ENCODE results near the gene NID2. TPM values are rescaled to one million over a fixed set of nuclear protein-coding genes. Genes with fewer than 3 reads are reported as not detected.

NID2 gene
- total and polyA plus RNA-seq, 10 of the 15 experiments (the other 5 are each of a cell fraction or from before 2014, with no cell fraction given): 0.04 to 0.49 (median 0.23) TPM; not detected in 3

DNA sequence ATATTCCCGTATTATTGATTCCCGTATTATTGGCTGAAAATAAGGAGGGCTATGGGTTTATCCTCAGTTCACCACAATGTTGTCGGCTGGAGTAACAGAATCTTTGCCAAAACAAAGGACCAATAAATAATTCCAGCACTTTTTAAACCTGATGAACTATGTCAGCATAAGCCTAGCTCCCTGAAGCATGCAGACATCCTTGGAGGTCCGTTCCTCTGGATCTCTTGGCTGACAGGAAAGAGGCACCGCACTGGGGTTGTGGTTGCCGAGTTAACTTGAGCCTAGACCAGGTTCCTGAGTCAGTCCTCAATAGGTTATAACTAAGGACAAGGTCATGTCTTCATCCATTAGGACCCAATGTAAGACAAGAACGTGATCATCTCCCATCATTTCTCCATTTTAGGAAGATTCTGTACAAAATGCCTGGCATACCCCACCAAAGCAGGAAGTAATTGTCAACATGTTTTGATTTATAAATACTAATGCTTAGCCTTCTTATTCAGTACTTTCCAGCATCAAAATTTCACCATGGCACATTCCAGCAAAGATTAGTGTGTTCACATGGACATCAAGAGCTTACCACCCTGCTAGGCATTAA, 36.6 kb downstream of the NID2 start:
- no peak for FAIRE-seq

DNA sequence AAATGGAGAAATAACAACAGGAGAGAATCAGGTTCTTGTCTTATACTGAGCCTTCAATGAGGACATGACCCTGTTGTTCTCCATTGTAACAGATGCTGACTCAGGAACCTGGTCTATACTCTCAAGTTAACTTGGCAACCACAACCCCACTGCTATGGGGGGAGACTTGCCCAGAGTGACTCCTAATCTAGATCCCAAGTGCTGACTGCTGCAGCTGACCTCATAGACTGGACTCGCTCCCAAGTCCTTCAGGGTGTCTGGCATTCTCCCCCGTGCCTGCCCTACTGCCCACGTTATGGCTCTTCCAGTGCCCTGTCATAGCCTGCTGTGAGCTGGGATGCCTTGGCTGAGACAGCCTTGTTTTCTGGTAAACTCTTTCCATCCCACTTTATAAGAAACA, 37.1 kb downstream of the NID2 start:
- H3K4me2 ChIP-seq (ENCODE audit: control insufficient read depth, insufficient read depth): no peak overlapping the region
- no peak overlapping the region for H3K9ac ChIP-seq (ENCODE audit: control insufficient read depth, insufficient read depth, low read length)
- POLR2A ChIA-PET: no interaction called here
- no peaks in the 10 kb centered on the region for H3K27me3 ChIP-seq (replicated peaks in 1 of 2; ENCODE audit: control insufficient read depth in 2 of 2, insufficient read depth in 2 of 2, low read length in 1 of 2)
- intact Hi-C loops (cut with micrococcal nuclease; ENCODE audit: unreplicated experiment) (no loop called here), in situ Hi-C loops (cut with MboI) (no loop called here)
- no peaks in the 10 kb centered on the region for H3K36me3 ChIP-seq (ENCODE audit: control insufficient read depth in 2 of 2, insufficient read depth in 2 of 2, low read length in 1 of 2)
- CTCF ChIA-PET: interaction anchor here (0.7 to 1.9 kb wide), 3 partner anchors 14 to 99 kb away, joined by 3 to 4 read pairs (median 4); no protein-coding TSS in a partner anchor
- H4K20me1 ChIP-seq (ENCODE audit: control insufficient read depth, insufficient read depth): no peaks in the 10 kb centered on the region
- no peaks in the 10 kb centered on the region; the same call in 2 of the 3 replicates for H3K9me3 ChIP-seq (replicated peaks; ENCODE audit: control insufficient read depth, insufficient read depth, low read length)
- ATAC-seq (no peak), FAIRE-seq (no peak), DNase-seq (ENCODE audit: low read depth, low spot score) (no peak)
- no peaks in the 10 kb centered on the region for H3K79me2 ChIP-seq (ENCODE audit: control insufficient read depth, insufficient read depth, low read length)
- no peak overlapping the region for H3K27ac ChIP-seq (ENCODE audit: control insufficient read depth, insufficient read depth)
- no peak for TF ChIP-seq NFXL1 (IDR thresholded peaks at IDR 0.05; ENCODE audit: borderline replicate concordance)
- no peak for TF ChIP-seq RUNX3 (IDR thresholded peaks at IDR 0.05; ENCODE audit: low read length)
- TF ChIP-seq NRF1 (conservative IDR thresholded peaks at IDR 0.05; ENCODE audit: low read depth, low read length): no peak
- TF ChIP-seq WRNIP1 (IDR thresholded peaks at IDR 0.05; ENCODE audit: borderline replicate concordance, low read depth, low read length): no peak
- no peak for TF ChIP-seq CBX5 (IDR thresholded peaks at IDR 0.05; ENCODE audit: low read depth)
- TF ChIP-seq BMI1 (IDR thresholded peaks at IDR 0.05; ENCODE audit: borderline replicate concordance): no peak
- no peak for TF ChIP-seq CHD1 (IDR thresholded peaks at IDR 0.05; ENCODE audit: low read depth, low read length)
- TF ChIP-seq ZBTB4 (CRISPR knock-in tag; IDR thresholded peaks at IDR 0.05): no peak
- no peak for TF ChIP-seq ZNF217 (IDR thresholded peaks at IDR 0.05)
- TF ChIP-seq CEBPB (IDR thresholded peaks at IDR 0.05; ENCODE audit: borderline replicate concordance in 1 of 2, low read depth in 2 of 2, low read length in 2 of 2): no peak
- no TSS peak for BruUV-seq (replicated peaks)
- no peaks in the 10 kb centered on the region for H3K4me1 ChIP-seq (ENCODE audit: control insufficient read depth, insufficient read depth, low read length)
- no peak overlapping the region for H3K4me3 ChIP-seq
- SMC1A ChIA-PET (ENCODE audit: uncharacterized antibody, unreplicated experiment): no interaction called here
- H2AFZ ChIP-seq (ENCODE audit: control insufficient read depth, low read depth, low read length): no peak overlapping the region
- 63% methylated on average over 3 of the region's 3 CpGs for WGBS (ENCODE audit: insufficient coverage, insufficient replicate concordance, low lambda C conversion rate, missing lambda C conversion rate)
- RAD21 ChIA-PET (ENCODE audit: unreplicated experiment): no interaction called here

More for the DNA sequence above, 36.6 kb downstream of the NID2 start:
- ChIA-PET POLR2A (no interaction called here), SMC1A (ENCODE audit: uncharacterized antibody, unreplicated experiment) (no interaction called here), RAD21 (ENCODE audit: unreplicated experiment) (no interaction called here), CTCF (interaction anchor here (1.0 to 1.9 kb wide), 2 partner anchors 13 to 37 kb away, joined by 4 read pairs; no protein-coding TSS in a partner anchor)
- Histone ChIP-seq H3K9ac (ENCODE audit: control insufficient read depth, insufficient read depth, low read length) (no peak overlapping the region), H3K27me3 (replicated peaks in 1 of 2; ENCODE audit: control insufficient read depth in 2 of 2, insufficient read depth in 2 of 2, low read length in 1 of 2) (no peaks in the 10 kb centered on the region), H2AFZ (ENCODE audit: control insufficient read depth, low read depth, low read length) (no peak overlapping the region), H3K4me3 (no peak overlapping the region), H3K4me2 (ENCODE audit: control insufficient read depth, insufficient read depth) (no peak overlapping the region), H3K9me3 (replicated peaks; ENCODE audit: control insufficient read depth, insufficient read depth, low read length) (no peaks in the 10 kb centered on the region; the same call in 2 of the 3 replicates), H3K36me3 (ENCODE audit: control insufficient read depth in 2 of 2, insufficient read depth in 2 of 2, low read length in 1 of 2) (no peaks in the 10 kb centered on the region), H4K20me1 (ENCODE audit: control insufficient read depth, insufficient read depth) (no peaks in the 10 kb centered on the region), H3K27ac (ENCODE audit: control insufficient read depth, insufficient read depth) (no peak overlapping the region), H3K79me2 (ENCODE audit: control insufficient read depth, insufficient read depth, low read length) (no peaks in the 10 kb centered on the region), H3K4me1 (ENCODE audit: control insufficient read depth, insufficient read depth, low read length) (no peaks in the 10 kb centered on the region)
- ATAC-seq (no peak), DNase-seq (ENCODE audit: low read depth, low spot score) (no peak)
- WGBS (ENCODE audit: insufficient coverage, insufficient replicate concordance, low lambda C conversion rate, missing lambda C conversion rate): 60% methylated on average over 7 of the region's 7 CpGs
- BruUV-seq (replicated peaks): no TSS peak
- in situ Hi-C loops (cut with MboI): no loop called here
- intact Hi-C loops (cut with micrococcal nuclease; ENCODE audit: unreplicated experiment): no loop called here
- TF ChIP-seq TCF7 (IDR thresholded peaks at IDR 0.05; ENCODE audit: borderline replicate concordance) (no peak), CHD2 (IDR thresholded peaks at IDR 0.05; ENCODE audit: borderline replicate concordance, low read depth, low read length) (no peak), JUND (IDR thresholded peaks at IDR 0.05; ENCODE audit: low read depth, low read length) (no peak), FOXM1 (IDR thresholded peaks at IDR 0.05; ENCODE audit: low read depth, low read length) (no peak)

Data from GM12878 (cell line).